ENCODE results near the gene DDHD1. TPM values are rescaled to one million over a fixed set of nuclear protein-coding genes. Genes with fewer than 3 reads are reported as not detected.

The DDHD1 gene
- total and polyA plus RNA-seq, 7 donors, result 2.8 to 7.6 (median 4.6) TPM

DNA sequence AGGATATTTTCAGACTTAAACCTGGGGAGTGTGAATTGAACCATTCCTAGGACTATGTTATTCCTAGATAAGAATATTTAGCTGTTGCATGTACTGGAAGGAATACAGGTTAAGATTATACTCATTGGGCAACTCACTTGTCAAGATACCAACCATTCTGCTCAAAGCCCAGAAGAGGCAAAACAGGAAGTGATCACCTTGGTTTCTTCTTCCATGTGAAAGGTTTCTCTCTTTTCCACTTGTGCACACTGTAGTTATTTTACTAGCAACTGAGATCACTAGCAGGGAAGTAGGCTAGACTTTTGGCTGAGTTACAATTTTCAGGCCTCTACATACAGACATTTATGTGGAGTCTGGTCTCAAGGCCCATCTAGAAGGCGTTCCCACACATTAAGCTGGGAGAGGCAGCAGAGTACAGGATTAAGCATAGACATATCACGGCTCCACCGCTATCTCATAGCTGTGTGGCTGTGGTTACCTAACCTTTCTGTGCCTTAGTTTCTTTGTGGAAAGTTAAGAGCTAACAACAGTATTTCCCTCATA lies 118.4 kb downstream of the DDHD1 start:
- H3K27ac ChIP-seq, result no peak overlapping the region

GRCh38 chr14:53034036-53034435 lies 119.1 kb downstream of the DDHD1 start:
- ATAC-seq, result no peak
- H3K9me3 ChIP-seq, result no peaks in the 10 kb centered on the region
- no peak for DNase-seq
- peaks cover 0 to 2% of the 10 kb centered on the region in 2 donors for H3K36me3 ChIP-seq (ENCODE audit: insufficient read depth in 1 of 2, low read depth in 1 of 2)
- 89 to 93% (median 89%) methylated on average over 3 of the region's 3 CpGs for WGBS, 3 donors
- TF ChIP-seq, protein P1, sequence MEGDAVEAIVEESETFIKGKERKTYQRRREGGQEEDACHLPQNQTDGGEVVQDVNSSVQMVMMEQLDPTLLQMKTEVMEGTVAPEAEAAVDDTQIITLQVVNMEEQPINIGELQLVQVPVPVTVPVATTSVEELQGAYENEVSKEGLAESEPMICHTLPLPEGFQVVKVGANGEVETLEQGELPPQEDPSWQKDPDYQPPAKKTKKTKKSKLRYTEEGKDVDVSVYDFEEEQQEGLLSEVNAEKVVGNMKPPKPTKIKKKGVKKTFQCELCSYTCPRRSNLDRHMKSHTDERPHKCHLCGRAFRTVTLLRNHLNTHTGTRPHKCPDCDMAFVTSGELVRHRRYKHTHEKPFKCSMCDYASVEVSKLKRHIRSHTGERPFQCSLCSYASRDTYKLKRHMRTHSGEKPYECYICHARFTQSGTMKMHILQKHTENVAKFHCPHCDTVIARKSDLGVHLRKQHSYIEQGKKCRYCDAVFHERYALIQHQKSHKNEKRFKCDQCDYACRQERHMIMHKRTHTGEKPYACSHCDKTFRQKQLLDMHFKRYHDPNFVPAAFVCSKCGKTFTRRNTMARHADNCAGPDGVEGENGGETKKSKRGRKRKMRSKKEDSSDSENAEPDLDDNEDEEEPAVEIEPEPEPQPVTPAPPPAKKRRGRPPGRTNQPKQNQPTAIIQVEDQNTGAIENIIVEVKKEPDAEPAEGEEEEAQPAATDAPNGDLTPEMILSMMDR (IDR thresholded peaks at IDR 0.05), result no peak
- peaks cover 5% of the 10 kb centered on the region for H3K4me1 ChIP-seq
- H3K27me3 ChIP-seq (ENCODE audit: insufficient read depth in 3 of 3, low read length in 2 of 3), result no peaks in the 10 kb centered on the region
- no peak overlapping the region for H3K27ac ChIP-seq
- intact Hi-C loops (cut with DNase I), result no loop called here
- H3K4me3 ChIP-seq, result no peak overlapping the region

More for the DNA sequence above, 118.4 kb downstream of the DDHD1 start:
- intact Hi-C loops (cut with DNase I), result no loop called here
- Histone ChIP-seq H3K9me3 (no peaks in the 10 kb centered on the region), H3K4me1 (peaks cover 5% of the 10 kb centered on the region), H3K4me3 (no peak overlapping the region), H3K36me3 (ENCODE audit: insufficient read depth in 1 of 2, low read depth in 1 of 2) (peaks cover 0 to 8% of the 10 kb centered on the region in 2 donors), H3K27me3 (ENCODE audit: insufficient read depth in 3 of 3, low read length in 2 of 3) (no peaks in the 10 kb centered on the region)
- no peak for ATAC-seq
- TF ChIP-seq, protein P1 (IDR thresholded peaks at IDR 0.05), result no peak
- WGBS, 3 donors, result 95 to 100% (median 96%) methylated on average over 3 of the region's 3 CpGs
- DNase-seq, result no peak

- DNase-seq, result no peak
- no peak for ATAC-seq
- H3K27me3 ChIP-seq (ENCODE audit: insufficient read depth in 3 of 3, low read length in 2 of 3), result no peaks in the 10 kb centered on the region
- no peak overlapping the region for H3K4me3 ChIP-seq
- intact Hi-C loops (cut with DNase I), result no loop called here
- H3K9me3 ChIP-seq, result no peaks in the 10 kb centered on the region
- H3K4me1 ChIP-seq, result peaks cover 5% of the 10 kb centered on the region
- WGBS, 3 donors, result 64 to 74% (median 68%) methylated on average over 1 of the region's 1 CpG
- no peak overlapping the region for H3K27ac ChIP-seq
- TF ChIP-seq, protein P1 (IDR thresholded peaks at IDR 0.05), result no peak
- no peaks in the 10 kb centered on the region for H3K36me3 ChIP-seq (ENCODE audit: insufficient read depth in 1 of 2, low read depth in 1 of 2)
These were observed 120.2 kb downstream of the DDHD1 start for GRCh38 chr14:53032838-53033390.

GRCh38 chr14:53032161-53032803 lies 120.8 kb downstream of the DDHD1 start:
- intact Hi-C loops (cut with DNase I), result no loop called here
- ATAC-seq (peak in 3 of 4 donors; percentile 38 to 74 (median 48)), DNase-seq (no peak)
- TF ChIP-seq, protein P1 (IDR thresholded peaks at IDR 0.05), result no peak
- Histone ChIP-seq H3K27me3 (ENCODE audit: insufficient read depth in 3 of 3, low read length in 2 of 3) (no peaks in the 10 kb centered on the region), H3K9me3 (no peaks in the 10 kb centered on the region), H3K4me3 (no peak overlapping the region), H3K4me1 (peaks cover 5% of the 10 kb centered on the region), H3K27ac (no peak overlapping the region), H3K36me3 (ENCODE audit: insufficient read depth in 1 of 2, low read depth in 1 of 2) (no peaks in the 10 kb centered on the region)
- 10 to 11% (median 11%) methylated on average over 2 of the region's 2 CpGs for WGBS, 3 donors
